Measurements from ENCODE around the gene DDX6. TPM values are rescaled to one million over a fixed set of nuclear protein-coding genes. Genes with fewer than 3 reads are reported as not detected.
A peak's percentile ranks its signal among the peaks of the same experiment; 100 is the strongest.

DDX6 gene
- total RNA-seq, 1 experiment from 2014 or later = 59.4 TPM

DNA sequence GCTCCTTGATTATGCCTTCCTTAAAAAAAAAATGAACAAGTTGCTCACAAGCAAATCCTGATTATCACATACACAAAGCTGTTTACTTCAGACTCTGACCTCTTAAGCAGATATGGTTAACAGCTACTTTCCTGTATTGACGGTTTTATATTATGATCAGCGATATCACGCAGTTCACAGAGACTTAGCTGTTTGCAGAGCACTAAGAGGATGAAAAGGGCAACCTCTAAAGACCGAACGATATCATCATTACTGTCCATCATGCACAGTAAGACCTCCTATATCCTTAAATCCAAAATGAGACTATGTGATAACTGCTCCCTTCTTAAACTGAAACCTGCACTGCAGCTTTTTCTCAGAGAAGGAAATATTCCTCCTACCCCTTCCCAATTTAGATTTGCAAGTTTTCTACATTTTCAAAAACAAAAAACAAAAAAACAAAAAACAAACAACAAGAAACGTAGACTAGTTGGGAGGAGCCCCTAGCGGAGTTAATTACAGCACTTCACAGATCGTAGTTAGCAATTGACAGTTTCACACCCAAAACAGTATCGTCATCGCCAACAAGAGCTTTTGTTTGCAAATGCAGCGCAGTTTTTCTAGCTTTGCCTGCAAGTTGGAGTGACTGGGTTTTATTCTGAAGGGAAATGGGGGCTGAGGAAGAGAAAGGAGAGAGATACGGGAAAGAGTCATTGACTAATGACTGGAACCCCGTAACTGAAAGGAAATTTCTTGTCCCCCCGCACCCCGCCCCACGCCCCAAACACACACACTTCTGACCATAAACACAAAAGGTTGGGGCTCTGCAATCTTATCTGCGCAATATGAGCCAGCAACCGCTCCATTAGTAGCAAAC, 1.2 kb downstream of the DDX6 start:
- Histone ChIP-seq H3K4me1 (ENCODE audit: insufficient read depth, low read length) (peaks cover 46% of the 10 kb centered on the region), H2AFZ (ENCODE audit: low read length) (no peak overlapping the region), H3K9me3 (ENCODE audit: low read length) (no peaks in the 10 kb centered on the region), H3K79me2 (ENCODE audit: low read length) (peaks cover 71% of the 10 kb centered on the region), H3K4me3 (ENCODE audit: low read length) (peak overlapping the region; percentile 88), H3K9me2 (replicated peaks; ENCODE audit: low read length) (no peaks in the 10 kb centered on the region), H3K27me3 (ENCODE audit: low read length) (no peaks in the 10 kb centered on the region), H3K9ac (ENCODE audit: low read length) (peak overlapping the region; percentile 99), H3K27ac (ENCODE audit: low read length) (peak overlapping the region; percentile 81), H3K4me2 (ENCODE audit: low read length) (peak overlapping the region; percentile 93), H4K20me1 (ENCODE audit: low read length) (peaks cover 42% of the 10 kb centered on the region), H3F3A (ENCODE audit: low read length, unreplicated experiment) (peaks cover 18% of the 10 kb centered on the region), H3K36me3 (ENCODE audit: low read depth, low read length) (peaks cover 11% of the 10 kb centered on the region)
- ATAC-seq (no peak), DNase-seq (peak; percentile 36)
- ChIA-PET CTCF (interaction anchor here (0.7 kb wide), 1 partner anchor 1568 kb away, joined by 9 read pairs; no protein-coding TSS in a partner anchor), POLR2A (ENCODE audit: unreplicated experiment) (interaction anchor here (0.6 to 0.7 kb wide), 2 partner anchors 36 to 126 kb away, joined by 4 to 8 read pairs; no protein-coding TSS in a partner anchor)
- TF ChIP-seq EZH2 (IDR thresholded peaks at IDR 0.05; ENCODE audit: low read length, unreplicated experiment) (no peak), EZH2phosphoT487 (IDR thresholded peaks at IDR 0.05; ENCODE audit: borderline replicate concordance, low read length) (no peak)
- TF ChIP-seq, protein P1, sequence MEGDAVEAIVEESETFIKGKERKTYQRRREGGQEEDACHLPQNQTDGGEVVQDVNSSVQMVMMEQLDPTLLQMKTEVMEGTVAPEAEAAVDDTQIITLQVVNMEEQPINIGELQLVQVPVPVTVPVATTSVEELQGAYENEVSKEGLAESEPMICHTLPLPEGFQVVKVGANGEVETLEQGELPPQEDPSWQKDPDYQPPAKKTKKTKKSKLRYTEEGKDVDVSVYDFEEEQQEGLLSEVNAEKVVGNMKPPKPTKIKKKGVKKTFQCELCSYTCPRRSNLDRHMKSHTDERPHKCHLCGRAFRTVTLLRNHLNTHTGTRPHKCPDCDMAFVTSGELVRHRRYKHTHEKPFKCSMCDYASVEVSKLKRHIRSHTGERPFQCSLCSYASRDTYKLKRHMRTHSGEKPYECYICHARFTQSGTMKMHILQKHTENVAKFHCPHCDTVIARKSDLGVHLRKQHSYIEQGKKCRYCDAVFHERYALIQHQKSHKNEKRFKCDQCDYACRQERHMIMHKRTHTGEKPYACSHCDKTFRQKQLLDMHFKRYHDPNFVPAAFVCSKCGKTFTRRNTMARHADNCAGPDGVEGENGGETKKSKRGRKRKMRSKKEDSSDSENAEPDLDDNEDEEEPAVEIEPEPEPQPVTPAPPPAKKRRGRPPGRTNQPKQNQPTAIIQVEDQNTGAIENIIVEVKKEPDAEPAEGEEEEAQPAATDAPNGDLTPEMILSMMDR (conservative IDR thresholded peaks at IDR 0.05; ENCODE audit: low read depth, low read length) = no peak
- TSS peak; percentile 23 for BruUV-seq (replicated peaks)
- intact Hi-C loops (cut with micrococcal nuclease) = loop anchor here (2.0 kb wide), 1 partner anchor 99 kb away; no protein-coding TSS in a partner anchor

DNA sequence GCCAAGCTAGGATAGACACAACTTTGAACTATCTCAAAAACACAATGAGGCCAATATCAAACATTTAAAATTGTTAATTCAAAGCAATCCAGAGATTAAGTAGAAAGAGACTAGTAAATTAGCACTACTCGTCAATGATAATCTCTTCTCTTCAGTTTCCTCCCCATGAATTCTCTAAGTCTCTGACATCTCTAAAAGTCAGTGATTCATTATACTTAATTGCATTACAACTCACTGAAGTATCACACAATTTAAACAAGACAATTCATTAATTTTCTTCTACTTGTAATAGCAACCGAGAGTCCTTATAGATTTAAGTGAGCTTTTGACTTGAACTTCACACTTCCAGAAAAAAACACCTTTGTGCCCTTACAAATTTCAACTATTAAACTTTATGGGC, 4.3 kb downstream of the DDX6 start:
- ChIA-PET CTCF (no interaction called here), POLR2A (ENCODE audit: unreplicated experiment) (interaction anchor here (0.7 kb wide), 1 partner anchor 126 kb away, joined by 4 read pairs; no protein-coding TSS in a partner anchor)
- DNase-seq (no peak), ATAC-seq (no peak)
- H3K79me2 ChIP-seq (ENCODE audit: low read length) = peaks cover 96% of the 10 kb centered on the region
- BruUV-seq (replicated peaks) = no TSS peak
- peaks cover 28% of the 10 kb centered on the region for H3K36me3 ChIP-seq (ENCODE audit: low read depth, low read length)
- TF ChIP-seq EZH2 (IDR thresholded peaks at IDR 0.05; ENCODE audit: low read length, unreplicated experiment) = no peak
- TF ChIP-seq, protein P1 (conservative IDR thresholded peaks at IDR 0.05; ENCODE audit: low read depth, low read length) = no peak
- no peak for TF ChIP-seq EZH2phosphoT487 (IDR thresholded peaks at IDR 0.05; ENCODE audit: borderline replicate concordance, low read length)
- H4K20me1 ChIP-seq (ENCODE audit: low read length) = peaks cover 57% of the 10 kb centered on the region
- peak overlapping the region; percentile 64 for H3K27ac ChIP-seq (ENCODE audit: low read length)
- intact Hi-C loops (cut with micrococcal nuclease) = no loop called here
- peak overlapping the region; percentile 26; the same call in 1 of the 2 replicates for H3K4me3 ChIP-seq (ENCODE audit: low read length)
- peaks cover 38% of the 10 kb centered on the region for H3K4me1 ChIP-seq (ENCODE audit: insufficient read depth, low read length)
- H3K27me3 ChIP-seq (ENCODE audit: low read length) = no peaks in the 10 kb centered on the region
- H2AFZ ChIP-seq (ENCODE audit: low read length) = no peak overlapping the region
- H3K9me2 ChIP-seq (replicated peaks; ENCODE audit: low read length) = no peaks in the 10 kb centered on the region
- peak overlapping the region; percentile 51 for H3K4me2 ChIP-seq (ENCODE audit: low read length)
- H3F3A ChIP-seq (ENCODE audit: low read length, unreplicated experiment) = peaks cover 18% of the 10 kb centered on the region
- no peaks in the 10 kb centered on the region for H3K9me3 ChIP-seq (ENCODE audit: low read length)
- no peak overlapping the region for H3K9ac ChIP-seq (ENCODE audit: low read length)
